ENCODE measurements around the gene PODXL. TPM values are rescaled to one million over a fixed set of nuclear protein-coding genes. Genes with fewer than 3 reads are reported as not detected.
A peak's percentile ranks its signal among the peaks of the same experiment; 100 is the strongest.

PODXL gene
- total RNA-seq, 1 experiment from 2014 or later, result 727 TPM

- H3K56ac ChIP-seq (ENCODE audit: insufficient read length, low read depth, low read length), result no peak overlapping the region
- H2BK5ac ChIP-seq (ENCODE audit: insufficient read length, low read length), result no peak overlapping the region
- H3K4me3 Mint-ChIP-seq, result peak overlapping the region; percentile 32 to 63; a peak in 2 of 5 replicates
- TF ChIP-seq CTCF (conservative IDR thresholded peaks at IDR 0.05), result no peak
- H4K91ac ChIP-seq (ENCODE audit: insufficient read length, low read depth, low read length), result no peak overlapping the region
- H3K9me3 ChIP-seq (ENCODE audit: control insufficient read depth, low read depth, low read length), result no peaks in the 10 kb centered on the region
- H3K18ac ChIP-seq (ENCODE audit: insufficient read length, low read depth, low read length), result no peak overlapping the region
- H3K4me1 Mint-ChIP-seq, result peaks cover 71 to 91% of the 10 kb centered on the region in 2 experiments
- H3K9ac ChIP-seq (ENCODE audit: extremely low read depth, insufficient read length, low read length), result no peak overlapping the region
- H3K4me2 ChIP-seq (ENCODE audit: insufficient read depth, insufficient read length, low read length), result no peak overlapping the region
- no peaks in the 10 kb centered on the region for H3K27me3 ChIP-seq (ENCODE audit: insufficient read depth, low read length)
- no peak overlapping the region for H2AK5ac ChIP-seq (ENCODE audit: insufficient read length, low read length)
- H2AFZ ChIP-seq (ENCODE audit: low read length), result no peak overlapping the region
- H2BK120ac ChIP-seq (ENCODE audit: low read depth, low read length, poor library complexity, severe bottlenecking), result no peak overlapping the region
- H3K4ac ChIP-seq (ENCODE audit: low read depth, low read length), result no peak overlapping the region
- no peaks in the 10 kb centered on the region for H3K27me3 Mint-ChIP-seq (ENCODE audit: low read depth)
- H3K23ac ChIP-seq (ENCODE audit: insufficient read length, low read depth, low read length), result no peak overlapping the region
- no CpG with 5 or more reads among the region's 7 CpGs for WGBS (ENCODE audit: extremely low coverage, insufficient read length, low lambda C conversion rate)
- no peak overlapping the region for H3K14ac ChIP-seq (ENCODE audit: insufficient read depth, low read length)
- H4K5ac ChIP-seq (ENCODE audit: insufficient read length, low read depth, low read length), result no peak overlapping the region
- no peaks in the 10 kb centered on the region for H3K23me2 ChIP-seq (ENCODE audit: insufficient read length, low read depth, low read length, poor library complexity, severe bottlenecking)
- no peaks in the 10 kb centered on the region for H3K9me3 Mint-ChIP-seq
- H4K20me1 ChIP-seq (ENCODE audit: control insufficient read depth, insufficient read depth, insufficient read length), result peaks cover 5% of the 10 kb centered on the region
- H2BK15ac ChIP-seq (ENCODE audit: low read depth, low read length), result no peak overlapping the region
- H3T11ph ChIP-seq (ENCODE audit: low read length), result no peak overlapping the region
- peak overlapping the region; percentile 76 to 95 (median 93); a peak in 6 of 7 replicates for H3K27ac Mint-ChIP-seq
- no peaks in the 10 kb centered on the region for H3K79me1 ChIP-seq (ENCODE audit: insufficient read depth, low read depth, low read length, poor library complexity, severe bottlenecking)
- peaks cover 59 to 89% (median 88%) of the 10 kb centered on the region in 3 experiments; a peak in 6 of 7 replicates for H3K36me3 Mint-ChIP-seq (ENCODE audit: insufficient read depth in 1 of 3, low read depth in 3 of 3)
- H3K79me2 ChIP-seq (ENCODE audit: insufficient read depth, low read length), result peaks cover 97% of the 10 kb centered on the region
- no peak overlapping the region for H2BK20ac ChIP-seq (ENCODE audit: low read depth, low read length, poor library complexity, severe bottlenecking)
- peaks cover 11% of the 10 kb centered on the region; the same call in 1 of the 2 replicates for H3K4me1 ChIP-seq (ENCODE audit: insufficient read depth, low read length)
- DNase-seq, result no peak
- H4K8ac ChIP-seq (replicated peaks; ENCODE audit: insufficient read length, low read depth, low read length), result no peak overlapping the region
- no peak overlapping the region for H3K27ac ChIP-seq (ENCODE audit: insufficient read length, low read depth, low read length)
- no peak overlapping the region for H2BK12ac ChIP-seq (ENCODE audit: insufficient read length, low read depth, low read length)
These were observed 17.6 kb downstream of the PODXL start for GRCh38 chr7:131538813-131539179.
